Heart right ventricle (tissue), 16 donors: Measurements from ENCODE around the gene AGO4. TPM values are rescaled to one million over a fixed set of nuclear protein-coding genes. Genes with fewer than 3 reads are reported as not detected.

ENCODE experiments used
- ATAC-seq, 8 donors: fragments of 200-7000 bp; cut with Tn5 transposase; one replicate each; pipeline ENCODE4 v1.9.1; 2020; ENCODE audit warnings: mild to moderate bottlenecking in 8 of 8, moderate library complexity in 8 of 8, moderate number of reproducible peaks in 1 of 8
- DNase-seq, 2 donors: peaks; one replicate each; pipeline ENCODE4 v3.0.0-alpha.2; 2020
- H3K27ac ChIP-seq, 10 donors: fragments of 200-600 bp; sonication (generic) in 2 of 10; one replicate each; pipeline versions ENCODE4 v1.5.0 to v1.8.0; 2020 to 2022; ENCODE audit warnings: mild to moderate bottlenecking in 3 of 10
- H3K27me3 ChIP-seq, 7 donors: fragments of 200-600 bp; one replicate each; pipeline ENCODE4 v1.8.0; 2021 to 2022; ENCODE audit warnings: mild to moderate bottlenecking in 2 of 7
- H3K36me3 ChIP-seq, 9 donors: fragments of 200-600 bp; sonication (generic) in 1 of 9; one replicate each; pipeline versions ENCODE4 v1.5.0 to v1.8.0; 2020 to 2022; ENCODE audit warnings: mild to moderate bottlenecking in 2 of 9
- H3K4me1 ChIP-seq, 9 donors: fragments of 200-600 bp; sonication (generic) in 1 of 9; one replicate each; pipeline versions ENCODE4 v1.5.0 to v1.8.0; 2020 to 2022; ENCODE audit warnings: mild to moderate bottlenecking in 4 of 9
- H3K4me3 ChIP-seq, 10 donors: fragments of 200-600 bp; sonication (generic) in 2 of 10; one replicate each; pipeline versions ENCODE4 v1.5.0 to v1.8.0; 2020 to 2022; ENCODE audit warnings: mild to moderate bottlenecking in 7 of 10, moderate library complexity in 2 of 10
- H3K9me3 ChIP-seq, 11 donors: fragments of 200-600 bp in 10 of 11; sonication (generic) in 2 of 11; one replicate each; pipeline versions ENCODE4 v1.5.0 to v1.8.0; 2013 to 2022; ENCODE audit warnings: mild to moderate bottlenecking in 2 of 11, control low read depth in 1 of 11, moderate library complexity in 1 of 11
- CTCF ChIP-seq, 9 donors: fragments of 200-600 bp; sonication (generic) in 2 of 9; IDR thresholded peaks; one replicate each; pipeline versions ENCODE4 v1.5.0 to v1.8.0; 2021 to 2022; ENCODE audit warnings: antibody characterized with exemption in 9 of 9, mild to moderate bottlenecking in 5 of 9, moderate library complexity in 1 of 9
- WGBS, 2 donors: extraction: QIAGEN DNeasy Blood & Tissue Kit; methylation state at CpG; one replicate each; pipeline ENCODE4 v1.1.7; 2013; ENCODE audit warnings: inconsistent platforms in 1 of 2; 5-methylcytosine and 5-hydroxymethylcytosine counted together
- intact Hi-C, 10 donors: fragments of 100-400 bp; cut with DNase I; formaldehyde crosslinking; loops; one replicate each; pipeline versions ENCODE4 v1.11.1 to v1.14.2; 2022
- polyA plus RNA-seq, 2 donors: library from polyadenylated mRNA; stranded (reverse); fragments of 200-250 nt; gene quantifications; one replicate each; pipeline ENCODE4 v1.2.3, GENCODE V29; 2013
- total RNA-seq, 10 donors: library from RNA; stranded (reverse); fragmentation: NEBNext Ultra II Directional in 3 of 10; extraction: Animal tissue kit (Norgen Biotek cat#: 25700) in 3 of 10; gene quantifications; one replicate each; pipeline versions ENCODE4 v1.2.1 to v1.2.4, GENCODE V29; 2021 to 2023
- donor health status: Arrhythmogenic right ventricular cardiomyopathy.
- donor health status: ischemic (EF 13 %, LVEDD 7.1; RV severe dilation, severe dysfunction).
- donor health status: healthy with polysubstance abuse.
- donor health status: DM: no; HTN: yes; CAD: no.
- donor health status: DM: no; HTN: no; CAD: no.
- donor health status: ischemic (EF 25% LVEDD 6.9; RV normal size, moderate dysfunction).
- donor health status: ischemic (EF 25% LVEDD 5.7; RV mildly dilated, moderate dysfunction).
- donor health status: healthy.
- donor health status: DM: yes; HTN: yes; CAD: no.
- donor health status: Ischemic cardiomyopathy.
- donor health status: ischemic (EF 35%, LVEDD 5.7; RV mildly dilated, moderate dysfunction).
- donor health status: nonischemic (EF 11% LVEDD 7.7; RV severe dilation, severe dysfunction).
- donor health status: DM: yes; HTN: yes; CAD: no.
- donor health status: PGD.
- donor health status: ischemic (EF 29% LVEDD 5.4; RV normal size, mild dysfunction).
- donor health status: nonischemic (EF 23%, LVEDD 6.1; RV moderate dilation, normal function).

AGO4 gene
- total and polyA plus RNA-seq, 12 donors: 4.1 to 25.1 (median 20.4) TPM

GRCh38 chr1:35883635-35884101, 75.9 kb downstream of the AGO4 start:
- peak overlapping the region in 9 of 10 donors; percentile 78 to 91 (median 84) for H3K27ac ChIP-seq
- H3K36me3 ChIP-seq: peaks cover 0 to 6% (median 0%) of the 10 kb centered on the region in 9 donors
- H3K9me3 ChIP-seq: no peaks in the 10 kb centered on the region
- peak; percentile 20 to 56 (median 40) for ATAC-seq
- TF ChIP-seq CTCF (IDR thresholded peaks at IDR 0.05): no peak
- intact Hi-C loops: loop anchor here in 3 of 10 donors (1.0 to 10.0 kb wide), 3 partner anchors 44 to 201 kb away; partner anchors contain the start of genes ADPRS (in 2 of the 3), TEKT2 (in 2 of the 3) and AGO3 (in 1 of the 3)
- 1% methylated on average over 29 of the region's 29 CpGs for WGBS, 2 donors
- H3K4me1 ChIP-seq: peaks cover 2 to 57% (median 36%) of the 10 kb centered on the region in 9 donors
- peak; percentile 40 to 52 for DNase-seq
- H3K27me3 ChIP-seq: no peaks in the 10 kb centered on the region
- H3K4me3 ChIP-seq: peak overlapping the region; percentile 90 to 100 (median 98)

DNA sequence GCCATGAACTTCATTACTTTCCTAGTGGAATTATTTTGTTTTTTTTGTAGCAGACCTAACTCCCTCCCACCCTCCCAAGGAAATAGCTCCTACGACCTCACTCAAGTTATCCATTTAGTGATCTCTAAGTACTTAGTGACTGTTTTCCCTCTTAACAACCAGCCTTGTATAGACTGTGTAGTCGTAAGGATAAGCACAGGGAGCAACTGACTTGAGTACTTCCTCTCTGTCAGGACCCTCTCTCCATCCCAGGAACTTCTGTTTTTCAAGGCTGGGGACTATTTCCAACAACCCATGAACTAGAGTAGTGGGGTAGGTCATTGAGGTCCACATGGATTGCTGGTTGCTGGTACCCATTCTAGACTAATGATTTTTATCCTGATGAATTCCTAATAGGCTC, 77.1 kb downstream of the AGO4 start:
- Histone ChIP-seq H3K36me3 (peaks cover 0 to 19% (median 8%) of the 10 kb centered on the region in 9 donors), H3K4me3 (no peak overlapping the region), H3K4me1 (peaks cover 2 to 61% (median 36%) of the 10 kb centered on the region in 9 donors), H3K27ac (no peak overlapping the region), H3K9me3 (no peaks in the 10 kb centered on the region), H3K27me3 (no peaks in the 10 kb centered on the region)
- DNase-seq (no peak), ATAC-seq (no peak)
- intact Hi-C loops: loop anchor here in 3 of 10 donors (5.0 to 10.0 kb wide), 2 partner anchors 42 to 200 kb away; partner anchors contain the start of genes ADPRS (in 2 of the 3) and TEKT2 (in 2 of the 3)
- no peak for TF ChIP-seq CTCF (IDR thresholded peaks at IDR 0.05)
- 55 to 61% methylated on average over 2 of the region's 2 CpGs for WGBS, 2 donors

DNA sequence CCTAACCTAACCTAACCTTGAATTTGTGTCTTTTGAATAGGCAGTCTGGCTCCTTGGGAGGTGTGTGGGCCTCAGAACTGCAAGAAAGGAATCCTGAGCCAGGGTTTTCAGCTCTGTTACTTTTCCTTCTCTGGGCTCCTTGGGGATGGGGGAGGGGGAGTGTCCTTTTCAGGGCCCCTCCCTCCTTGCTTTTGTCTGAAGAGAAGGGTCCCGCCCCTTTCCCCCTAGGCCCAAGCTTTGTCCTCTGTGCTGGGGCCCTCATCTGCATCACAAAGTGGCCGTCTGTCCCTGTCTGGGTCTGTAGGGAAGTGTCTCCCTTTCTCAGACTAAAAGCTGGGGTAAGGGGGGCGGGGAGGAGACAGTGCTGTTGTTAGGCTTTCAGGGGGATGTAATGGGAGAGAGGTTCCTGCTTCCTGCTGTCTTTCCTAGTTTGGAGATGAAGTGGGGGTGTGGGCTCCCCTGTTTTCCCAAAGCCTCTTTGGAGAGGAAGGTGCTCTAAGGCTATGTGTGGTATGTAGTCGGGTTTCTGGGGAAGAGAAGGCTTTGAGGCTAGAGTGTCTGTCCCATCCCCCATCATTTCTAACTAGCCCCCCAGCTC, 78.2 kb downstream of the AGO4 start:
- WGBS, 2 donors: 62 to 75% methylated on average over 4 of the region's 4 CpGs
- Histone ChIP-seq H3K9me3 (no peaks in the 10 kb centered on the region), H3K36me3 (peaks cover 0 to 30% (median 13%) of the 10 kb centered on the region in 9 donors), H3K4me3 (no peak overlapping the region), H3K27me3 (no peaks in the 10 kb centered on the region), H3K4me1 (peaks cover 2 to 61% (median 36%) of the 10 kb centered on the region in 9 donors), H3K27ac (peak overlapping the region in 1 of 10 donors; percentile 29)
- intact Hi-C loops: loop anchor here in 2 of 10 donors (10.0 kb wide), 1 partner anchor 199 kb away; the partner anchor contains the start of genes ADPRS (in 2 of the 2) and TEKT2 (in 2 of the 2)
- DNase-seq: no peak
- TF ChIP-seq CTCF (IDR thresholded peaks at IDR 0.05): no peak
- no peak for ATAC-seq

DNA sequence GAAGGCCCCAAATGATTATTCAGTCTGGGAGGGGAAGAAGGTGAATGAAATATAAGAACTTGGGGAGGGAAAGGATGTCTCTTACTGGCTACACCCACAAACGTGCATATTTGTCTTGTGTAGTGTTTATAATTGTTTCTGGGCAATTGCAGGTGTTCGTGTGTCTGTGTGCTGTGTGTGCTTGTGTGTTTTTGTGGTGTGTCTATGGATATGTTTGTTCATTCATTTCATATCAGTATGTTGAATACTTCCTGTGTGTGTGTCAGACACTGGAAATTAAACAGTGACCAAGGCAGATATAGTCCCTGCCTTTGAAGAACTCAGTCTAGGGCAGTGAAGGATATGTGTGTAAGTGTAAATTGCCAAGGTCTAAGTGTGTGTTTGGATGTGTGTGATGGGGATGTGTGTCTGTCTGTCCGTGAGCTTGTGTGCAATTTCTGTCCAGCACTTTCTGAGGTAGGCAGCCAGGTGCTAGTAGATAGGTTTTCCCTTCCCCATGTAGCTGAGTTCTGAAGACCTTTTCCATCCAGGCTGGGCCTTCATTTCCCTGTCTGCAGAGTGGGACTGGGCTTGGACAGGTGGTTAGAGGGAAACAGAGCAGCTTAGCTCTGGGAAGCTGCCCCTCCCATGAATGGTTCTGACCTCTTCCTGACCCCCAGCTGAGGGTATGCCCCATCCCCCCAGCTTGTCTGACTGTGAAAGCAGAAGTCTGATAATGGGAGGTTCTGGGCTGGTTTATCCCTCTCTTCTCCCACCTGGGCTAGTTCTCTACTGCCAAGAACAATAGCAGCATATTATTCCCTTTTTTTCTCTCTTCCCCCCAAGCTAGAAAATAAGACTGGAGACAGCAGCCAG, 79.0 kb downstream of the AGO4 start:
- Histone ChIP-seq H3K4me1 (peaks cover 2 to 61% (median 36%) of the 10 kb centered on the region in 9 donors), H3K27me3 (no peaks in the 10 kb centered on the region), H3K27ac (peak overlapping the region in 1 of 10 donors; percentile 29), H3K4me3 (no peak overlapping the region), H3K36me3 (peaks cover 0 to 38% (median 20%) of the 10 kb centered on the region in 9 donors), H3K9me3 (no peaks in the 10 kb centered on the region)
- TF ChIP-seq CTCF (IDR thresholded peaks at IDR 0.05): no peak
- DNase-seq (no peak), ATAC-seq (no peak)
- intact Hi-C loops: loop anchor here in 2 of 10 donors (10.0 kb wide), 1 partner anchor 198 kb away; the partner anchor contains the start of genes ADPRS (in 2 of the 2) and TEKT2 (in 2 of the 2)
- 48 to 49% methylated on average over 3 of the region's 3 CpGs for WGBS, 2 donors
